ENCODE data around the gene TPM3. TPM values are rescaled to one million over a fixed set of nuclear protein-coding genes. Genes with fewer than 3 reads are reported as not detected.

TPM3 gene
- total and polyA plus RNA-seq, 2 of the 8 experiments (the other 6 are each of a cell fraction or from before 2014, with no cell fraction given): 278 to 572 TPM

- Histone ChIP-seq H4K8ac (ENCODE audit: extremely low read depth, insufficient read depth, low read length) (no peak overlapping the region), H3K36me3 (ENCODE audit: control insufficient read depth in 2 of 4, insufficient read depth in 4 of 4, low read length in 3 of 4) (no peaks in the 10 kb centered on the region), H3K27ac (ENCODE audit: low read depth, low read length) (peak overlapping the region; percentile 75), H3K9me3 (ENCODE audit: insufficient read depth in 2 of 2, low read depth in 1 of 2, low read length in 1 of 2) (no peaks in the 10 kb centered on the region), H3K4me2 (ENCODE audit: insufficient read depth in 1 of 2, low read depth in 2 of 2, low read length in 2 of 2) (peak overlapping the region; percentile 44 to 62), H2AK5ac (ENCODE audit: low read depth, low read length) (no peak overlapping the region), H3K18ac (ENCODE audit: extremely low read depth, low read length) (peak overlapping the region; percentile 27; the same call in 1 of the 2 replicates), H4K91ac (replicated peaks; ENCODE audit: insufficient read length, low read length) (peak overlapping the region; percentile 62), H3K9ac (replicated peaks in 1 of 4; ENCODE audit: extremely low read depth in 1 of 4, low read depth in 3 of 4, low read length in 3 of 4) (peak overlapping the region in 1 of 4 experiments; percentile 27; a peak in 2 of 7 replicates), H2BK20ac (ENCODE audit: low read length) (peak overlapping the region; percentile 82), H2BK5ac (ENCODE audit: low read depth, low read length) (peak overlapping the region; percentile 28; the same call in 1 of the 2 replicates), H3K14ac (ENCODE audit: insufficient read length) (no peak overlapping the region), H3K4me1 (replicated peaks in 1 of 4; ENCODE audit: control insufficient read depth in 3 of 4, insufficient read depth in 4 of 4, low read length in 3 of 4) (peaks cover 5 to 17% (median 12%) of the 10 kb centered on the region in 4 experiments; a peak in 5 of 7 replicates), H4K20me1 (replicated peaks in 1 of 2; ENCODE audit: control insufficient read depth in 1 of 2, insufficient read depth in 2 of 2, low read length in 2 of 2) (peaks cover 0 to 4% of the 10 kb centered on the region in 2 experiments), H3K27me3 (replicated peaks in 1 of 4; ENCODE audit: control insufficient read depth in 3 of 4, extremely low read depth in 1 of 4, insufficient read depth in 3 of 4, low read length in 3 of 4) (no peaks in the 10 kb centered on the region), H2BK12ac (ENCODE audit: low read depth, low read length) (no peak overlapping the region), H3K79me2 (ENCODE audit: control insufficient read depth in 1 of 2, insufficient read depth in 2 of 2, low read length in 2 of 2) (peaks cover 6 to 10% of the 10 kb centered on the region in 2 experiments), H3K4ac (replicated peaks; ENCODE audit: insufficient read length, low read depth, low read length) (no peak overlapping the region), H2AFZ (ENCODE audit: low read length) (no peak overlapping the region), H3K23ac (ENCODE audit: insufficient read length) (no peak overlapping the region), H3K23me2 (ENCODE audit: low read depth, low read length) (peaks cover 5% of the 10 kb centered on the region; the same call in 1 of the 2 replicates), H2BK15ac (ENCODE audit: low read length) (no peak overlapping the region), H3K56ac (replicated peaks; ENCODE audit: insufficient read length, low read depth, low read length) (peak overlapping the region; percentile 65), H3K79me1 (ENCODE audit: low read depth, low read length) (peaks cover 4% of the 10 kb centered on the region; the same call in 1 of the 2 replicates), H2BK120ac (replicated peaks; ENCODE audit: low read depth, low read length) (peak overlapping the region; percentile 63), H4K5ac (ENCODE audit: insufficient read length, low read depth, low read length) (peak overlapping the region; percentile 52), H3K4me3 (ENCODE audit: extremely low read depth in 1 of 4, insufficient read depth in 2 of 4, low read depth in 3 of 4, low read length in 4 of 4) (peak overlapping the region in 3 of 4 experiments; percentile 1 to 49 (median 6); a peak in 4 of 8 replicates)
- ChIA-PET POLR2A (ENCODE audit: partially characterized antibody) (interaction anchor here (0.8 to 1.6 kb wide), 4 partner anchors 11 to 35 kb away, joined by 3 to 9 read pairs (median 4); partner anchors contain the start of gene UBAP2L), CTCF (ENCODE audit: partially characterized antibody) (interaction anchor here (1.0 to 1.4 kb wide), 5 partner anchors 9 to 139 kb away, joined by 3 to 6 read pairs (median 4); partner anchors contain the start of gene HAX1)
- WGBS, 2 experiments (ENCODE audit: extremely low coverage in 1 of 2, insufficient coverage in 1 of 2, insufficient read length in 1 of 2, insufficient replicate concordance in 2 of 2, low coverage in 1 of 2, low lambda C conversion rate in 2 of 2, missing lambda C conversion rate in 1 of 2): 15% methylated on average over 2 of the region's 2 CpGs; no CpG with 5 or more reads in 1 of the 2 experiments
- DNase-seq (ENCODE audit: low read depth in 1 of 2, low spot score in 2 of 2) (no peak), FAIRE-seq (no peak)
- TF ChIP-seq SP1 (IDR thresholded peaks at IDR 0.05; ENCODE audit: low read depth, low read length) (0 out of 2 replicates have a peak, but pooled peaks have one; percentile 26), SIX5 (IDR thresholded peaks at IDR 0.05; ENCODE audit: low read depth, low read length) (no peak), YY1 (IDR thresholded peaks at IDR 0.05; ENCODE audit: low read depth, low read length) (no peak), SP2 (IDR thresholded peaks at IDR 0.05; ENCODE audit: low read length) (no peak), CBX8 (IDR thresholded peaks at IDR 0.05; ENCODE audit: borderline replicate concordance, low read depth, low read length) (no peak), ASH2L (IDR thresholded peaks at IDR 0.05; ENCODE audit: low read length) (no peak), CTBP2 (IDR thresholded peaks at IDR 0.05; ENCODE audit: borderline replicate concordance, insufficient read depth, insufficient read length, low read length) (no peak), BACH1 (IDR thresholded peaks at IDR 0.05; ENCODE audit: low read length) (no peak), MAFK (IDR thresholded peaks at IDR 0.05; ENCODE audit: low read depth, low read length) (no peak)
- TF ChIP-seq, protein P1, sequence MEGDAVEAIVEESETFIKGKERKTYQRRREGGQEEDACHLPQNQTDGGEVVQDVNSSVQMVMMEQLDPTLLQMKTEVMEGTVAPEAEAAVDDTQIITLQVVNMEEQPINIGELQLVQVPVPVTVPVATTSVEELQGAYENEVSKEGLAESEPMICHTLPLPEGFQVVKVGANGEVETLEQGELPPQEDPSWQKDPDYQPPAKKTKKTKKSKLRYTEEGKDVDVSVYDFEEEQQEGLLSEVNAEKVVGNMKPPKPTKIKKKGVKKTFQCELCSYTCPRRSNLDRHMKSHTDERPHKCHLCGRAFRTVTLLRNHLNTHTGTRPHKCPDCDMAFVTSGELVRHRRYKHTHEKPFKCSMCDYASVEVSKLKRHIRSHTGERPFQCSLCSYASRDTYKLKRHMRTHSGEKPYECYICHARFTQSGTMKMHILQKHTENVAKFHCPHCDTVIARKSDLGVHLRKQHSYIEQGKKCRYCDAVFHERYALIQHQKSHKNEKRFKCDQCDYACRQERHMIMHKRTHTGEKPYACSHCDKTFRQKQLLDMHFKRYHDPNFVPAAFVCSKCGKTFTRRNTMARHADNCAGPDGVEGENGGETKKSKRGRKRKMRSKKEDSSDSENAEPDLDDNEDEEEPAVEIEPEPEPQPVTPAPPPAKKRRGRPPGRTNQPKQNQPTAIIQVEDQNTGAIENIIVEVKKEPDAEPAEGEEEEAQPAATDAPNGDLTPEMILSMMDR (IDR thresholded peaks at IDR 0.05; ENCODE audit: control extremely low read depth in 1 of 3, insufficient read depth in 1 of 3, low read depth in 1 of 3, low read length in 3 of 3): no peak
Observed at GRCh38 chr1:154186852-154187501, 4.9 kb downstream of the TPM3 start.
